Lower leg skin (tissue), 3 donors: Measurements from ENCODE around the gene ITPKB.

Source experiments
- CTCF ChIP-seq, 3 donors: fragments of 450-650 bp; IDR thresholded peaks; one replicate each; pipeline ENCODE4 v1.5.1; 2016; ENCODE audit warnings: antibody characterized with exemption in 3 of 3, mild to moderate bottlenecking in 3 of 3, moderate library complexity in 2 of 3
- POLR2A ChIP-seq, 2 donors: fragments of 450-650 bp; IDR thresholded peaks; one replicate each; pipeline ENCODE4 v1.6.1; 2016 to 2017; ENCODE audit warnings: antibody characterized with exemption in 2 of 2, mild to moderate bottlenecking in 1 of 2, moderate library complexity in 1 of 2

- TF ChIP-seq CTCF (IDR thresholded peaks at IDR 0.05) (no peak), POLR2A (IDR thresholded peaks at IDR 0.05) (no peak)
Observed at GRCh38 chr1:226708967-226709396, 30.1 kb downstream of the ITPKB start.
